Activated CD4-positive, alpha-beta T cell treated with anti-CD3 and anti-CD28 coated beads, Interleukin-2, amount 10 ng/mL, durations not matched to agents 24 days and 14 days (primary cell): ENCODE data around the gene CSPG4. TPM values are rescaled to one million over a fixed set of nuclear protein-coding genes. Genes with fewer than 3 reads are reported as not detected.

ENCODE experiments used
- total RNA-seq: library from RNA; stranded (reverse); gene quantifications from 2 replicates; pipeline ENCODE4 v1.2.3, GENCODE V29; 2022

The CSPG4 gene
- total RNA-seq, 1 donor from 2014 or later = not detected

Other genes with a start within 250 kb of the CSPG4 start
- 21.0 and 23.6 TPM in 2 replicates for gene PTPN9, start 133.5 kb downstream of the CSPG4 start, total RNA-seq
- gene SNUPN, start 87.1 kb downstream of the CSPG4 start, total RNA-seq = 33.7 and 34.5 TPM in 2 replicates
- gene IMP3, start 72.6 kb downstream of the CSPG4 start, total RNA-seq = 108 and 112 TPM in 2 replicates
- gene SNX33, start 64.9 kb downstream of the CSPG4 start, total RNA-seq = 4.1 TPM in 2 replicates
- 17.0 and 17.1 TPM in 2 replicates for gene UBE2Q2, start 130.6 kb upstream of the CSPG4 start, total RNA-seq
- gene FBXO22, start 191.0 kb upstream of the CSPG4 start, total RNA-seq = 51.7 and 51.9 TPM in 2 replicates